Kasumi-1 (cell line): Measurements from ENCODE around the gene P2RY11.

Experiments
- DNase-seq, 2 experiments: peaks; one replicate each; lab custom pipeline; 2025; lab: John Stamatoyannopoulos, UW

The P2RY11 gene

GRCh38 chr19:10093295-10094186, 18.0 kb upstream of the P2RY11 start:
- DNase-seq, result peak; percentile 22 to 33

GRCh38 chr19:10095622-10095947, 15.9 kb upstream of the P2RY11 start:
- DNase-seq, result no peak

DNA sequence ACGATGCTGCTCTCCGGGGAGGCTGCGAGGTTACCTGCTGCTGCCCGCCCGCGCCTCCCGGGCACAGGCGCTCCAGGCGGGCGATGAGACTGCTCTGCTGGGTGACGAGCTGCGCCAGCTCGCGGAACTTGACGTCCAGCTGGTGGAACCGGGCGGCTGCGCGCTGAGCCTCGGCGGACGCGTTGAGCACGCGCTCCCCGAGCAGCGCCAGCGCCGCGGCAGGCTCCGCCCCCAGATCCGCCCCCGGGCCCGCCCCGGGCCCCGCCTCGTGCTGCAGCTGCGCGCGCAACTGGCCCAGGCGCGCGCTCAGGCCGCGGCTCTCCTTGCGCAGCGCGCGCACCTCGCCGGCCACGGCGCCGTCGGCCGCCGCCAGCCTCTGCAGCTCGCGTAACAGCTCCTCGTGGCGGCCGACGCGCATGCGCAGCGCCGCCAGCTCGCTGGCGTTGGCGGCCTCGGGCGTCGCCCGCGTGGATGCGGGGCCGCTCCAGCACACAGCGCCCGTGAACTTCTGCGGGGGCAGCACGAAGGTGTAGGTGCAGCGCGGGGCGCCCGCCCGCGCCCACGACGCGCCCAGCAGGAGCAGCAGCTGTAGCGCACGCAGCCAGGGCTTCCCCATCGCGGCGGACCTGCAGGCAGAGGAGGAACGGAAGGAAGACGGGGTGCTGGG, 15.4 kb upstream of the P2RY11 start:
- DNase-seq, result peak; percentile 61 to 86

- no peak for DNase-seq
These were observed 14.9 kb upstream of the P2RY11 start for GRCh38 chr19:10096615-10096963.

GRCh38 chr19:10100163-10100785, 11.2 kb upstream of the P2RY11 start:
- no peak for DNase-seq

DNA sequence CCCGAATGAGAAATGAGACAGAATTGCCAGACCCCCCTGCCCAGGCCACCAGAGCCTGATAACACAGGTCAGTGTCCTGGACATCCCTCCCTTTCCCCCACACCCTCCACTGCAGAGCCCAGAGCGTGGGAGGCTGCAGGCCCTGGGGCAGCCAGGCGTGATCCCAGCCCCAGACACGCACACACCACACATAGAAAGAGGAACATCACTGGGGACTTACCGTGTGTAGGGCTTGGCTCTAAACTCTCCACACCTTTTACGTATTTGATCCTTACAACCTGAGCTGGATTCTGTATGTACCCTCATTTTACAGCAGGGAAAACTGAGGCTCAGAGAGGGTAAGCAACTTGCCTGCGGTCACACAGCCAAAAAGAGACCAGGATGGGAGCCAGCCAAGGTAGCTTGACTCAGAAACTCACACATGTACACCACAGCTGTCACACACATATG, 8.7 kb upstream of the P2RY11 start:
- peak; percentile 27 to 43 for DNase-seq

DNA sequence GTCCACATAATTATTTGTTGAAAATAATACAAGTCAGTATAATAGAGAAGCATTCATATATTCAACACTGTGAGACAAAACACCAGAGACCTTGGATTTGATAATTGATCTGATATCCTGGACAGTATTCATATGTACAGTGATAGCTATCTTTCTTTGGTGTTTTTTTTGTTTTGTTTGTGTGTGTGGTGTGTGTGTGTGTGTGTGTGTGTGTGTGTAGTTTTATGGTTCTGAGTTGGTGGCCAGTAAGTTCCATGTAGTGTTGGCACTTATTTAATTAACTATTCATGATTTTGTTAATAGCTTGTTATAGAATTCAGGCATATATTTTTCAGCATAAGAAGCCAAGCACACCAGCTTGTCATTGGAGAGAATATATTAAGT, 7.4 kb upstream of the P2RY11 start:
- DNase-seq, result no peak

- DNase-seq, result peak; percentile 59 to 61
These were observed 6.6 kb upstream of the P2RY11 start for GRCh38 chr19:10104665-10105508.

DNA sequence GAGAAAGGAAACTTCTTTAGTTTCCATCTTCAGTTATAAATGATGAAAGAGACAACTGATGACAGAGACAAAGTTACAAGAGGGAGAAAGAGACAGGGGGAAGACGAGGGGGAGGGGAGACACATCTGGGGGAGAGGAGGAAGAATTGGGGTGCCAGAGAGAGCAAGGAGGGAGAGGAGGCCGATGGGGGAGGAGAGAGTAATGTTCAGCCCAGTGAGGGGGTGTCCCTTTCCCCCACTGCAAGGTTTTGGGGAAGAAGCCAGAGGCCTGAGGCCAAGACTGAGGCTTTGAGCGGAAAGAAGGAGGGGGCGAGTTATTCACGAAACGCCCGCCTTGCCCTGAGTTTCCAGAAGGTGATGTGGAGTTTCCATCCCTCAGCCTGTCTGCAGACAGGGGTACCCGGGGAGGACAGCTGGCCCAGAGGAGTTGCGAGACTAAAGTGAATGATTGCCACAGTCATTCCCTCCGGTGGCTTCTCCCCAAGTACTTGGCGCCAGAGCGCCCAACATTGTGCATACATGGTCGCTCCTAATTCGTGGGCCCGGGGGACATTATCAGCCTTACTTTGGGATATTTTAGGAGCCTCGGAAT, 5.9 kb upstream of the P2RY11 start:
- no peak for DNase-seq

DNA sequence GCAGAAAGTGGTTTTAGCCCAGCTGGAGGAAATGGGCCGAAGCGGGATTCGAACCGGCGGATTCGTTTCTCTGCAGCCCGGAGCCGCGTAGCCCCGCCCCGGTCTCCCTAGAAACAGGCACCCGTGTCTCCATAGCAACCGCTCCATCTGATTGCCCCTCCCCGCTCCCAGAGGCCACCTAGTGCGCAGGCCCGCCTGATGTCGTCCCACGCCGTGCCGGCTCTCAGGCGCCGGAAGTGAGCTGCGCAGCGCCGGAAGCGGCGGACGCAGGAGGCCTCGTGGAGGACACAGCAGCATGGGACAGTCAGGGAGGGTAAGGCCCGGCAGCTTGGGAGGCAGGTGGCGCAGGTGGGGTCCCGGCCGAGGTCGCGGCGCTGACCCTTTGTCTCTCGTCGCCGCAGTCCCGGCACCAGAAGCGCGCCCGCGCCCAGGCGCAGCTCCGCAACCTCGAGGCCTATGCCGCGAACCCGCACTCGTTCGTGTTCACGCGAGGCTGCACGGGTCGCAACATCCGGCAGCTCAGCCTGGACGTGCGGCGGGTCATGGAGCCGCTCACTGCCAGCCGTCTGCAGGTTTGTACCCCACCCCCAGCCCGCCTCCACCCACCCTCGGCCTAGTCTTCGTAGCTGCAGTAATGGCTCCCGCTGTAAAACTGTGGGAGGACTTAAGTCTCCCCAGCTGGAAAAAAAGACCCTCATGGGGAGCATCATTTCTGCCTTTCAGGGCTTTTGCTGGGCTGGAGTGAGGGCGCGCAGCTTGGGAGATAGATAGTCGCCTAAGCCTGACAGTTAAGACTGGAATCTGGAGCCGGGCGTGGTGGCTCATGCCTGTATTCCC, 5.2 kb upstream of the P2RY11 start, which contains the start of gene PPAN:
Gene PPAN, plus strand, starts transcription at position 263 of the 837 bp plus-strand sequence. Its CDS starts 33 bp downstream, at position 296.
- peak; percentile 97 to 98 for DNase-seq

DNA sequence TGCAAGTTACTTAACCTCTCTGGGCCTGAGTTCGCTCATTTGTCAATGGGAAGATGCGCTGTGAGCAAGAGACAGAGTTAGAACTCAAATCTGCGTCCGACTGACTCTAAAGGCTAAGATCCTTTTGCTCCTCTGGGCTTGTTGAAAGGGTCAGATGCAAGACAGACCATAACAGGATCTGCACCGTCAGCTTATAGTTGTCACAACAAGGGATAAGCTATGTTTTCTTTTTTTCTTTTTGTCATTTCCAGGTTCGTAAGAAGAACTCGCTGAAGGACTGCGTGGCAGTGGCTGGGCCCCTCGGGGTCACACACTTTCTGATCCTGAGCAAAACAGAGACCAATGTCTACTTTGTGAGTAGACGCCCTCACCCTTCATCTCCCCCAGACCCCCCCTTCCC, 4.2 kb upstream of the P2RY11 start:
- DNase-seq, result no peak

- DNase-seq, result no peak
These were observed 3.6 kb upstream of the P2RY11 start for GRCh38 chr19:10107817-10108367.

- DNase-seq, result no peak
These were observed 2.0 kb upstream of the P2RY11 start for GRCh38 chr19:10109528-10109927.

DNA sequence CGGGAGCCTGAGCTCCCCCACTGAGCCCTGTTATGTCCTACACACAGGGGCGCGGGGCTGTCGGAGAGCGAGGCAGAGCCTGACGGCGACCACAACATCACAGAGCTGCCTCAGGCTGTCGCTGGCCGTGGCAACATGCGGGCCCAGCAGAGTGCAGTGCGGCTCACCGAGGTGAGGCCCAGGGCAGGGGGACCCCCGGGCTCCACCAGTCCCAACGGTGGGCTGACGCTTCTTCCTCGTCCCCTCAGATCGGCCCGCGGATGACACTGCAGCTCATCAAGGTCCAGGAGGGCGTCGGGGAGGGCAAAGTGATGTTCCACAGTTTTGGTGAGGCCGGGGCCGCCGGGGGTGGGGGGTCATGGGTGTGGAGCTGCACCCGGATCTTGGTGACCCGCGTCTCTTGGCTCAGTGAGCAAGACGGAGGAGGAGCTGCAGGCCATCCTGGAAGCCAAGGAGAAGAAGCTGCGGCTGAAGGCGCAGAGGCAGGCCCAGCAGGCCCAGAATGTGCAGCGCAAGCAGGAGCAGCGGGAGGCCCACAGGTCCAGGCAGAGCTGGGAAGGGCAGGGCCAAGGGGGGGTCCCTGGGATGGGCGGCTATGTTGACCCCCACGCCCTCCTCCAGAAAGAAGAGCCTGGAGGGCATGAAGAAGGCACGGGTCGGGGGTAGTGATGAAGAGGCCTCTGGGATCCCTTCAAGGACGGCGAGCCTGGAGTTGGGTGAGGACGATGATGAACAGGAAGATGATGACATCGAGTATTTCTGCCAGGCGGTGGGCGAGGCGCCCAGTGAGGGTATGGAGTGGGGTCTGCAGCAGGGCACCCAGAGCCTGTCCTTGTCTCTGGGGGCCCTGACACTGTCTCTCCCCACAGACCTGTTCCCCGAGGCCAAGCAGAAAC, 1.2 kb upstream of the P2RY11 start:
- no peak for DNase-seq

- DNase-seq, result no peak
These were observed 548 bp upstream of the P2RY11 start for GRCh38 chr19:10110972-10111317.

GRCh38 chr19:10112037-10112761, 706 bp downstream of the P2RY11 start:
- peak; percentile 53 to 54 for DNase-seq

DNA sequence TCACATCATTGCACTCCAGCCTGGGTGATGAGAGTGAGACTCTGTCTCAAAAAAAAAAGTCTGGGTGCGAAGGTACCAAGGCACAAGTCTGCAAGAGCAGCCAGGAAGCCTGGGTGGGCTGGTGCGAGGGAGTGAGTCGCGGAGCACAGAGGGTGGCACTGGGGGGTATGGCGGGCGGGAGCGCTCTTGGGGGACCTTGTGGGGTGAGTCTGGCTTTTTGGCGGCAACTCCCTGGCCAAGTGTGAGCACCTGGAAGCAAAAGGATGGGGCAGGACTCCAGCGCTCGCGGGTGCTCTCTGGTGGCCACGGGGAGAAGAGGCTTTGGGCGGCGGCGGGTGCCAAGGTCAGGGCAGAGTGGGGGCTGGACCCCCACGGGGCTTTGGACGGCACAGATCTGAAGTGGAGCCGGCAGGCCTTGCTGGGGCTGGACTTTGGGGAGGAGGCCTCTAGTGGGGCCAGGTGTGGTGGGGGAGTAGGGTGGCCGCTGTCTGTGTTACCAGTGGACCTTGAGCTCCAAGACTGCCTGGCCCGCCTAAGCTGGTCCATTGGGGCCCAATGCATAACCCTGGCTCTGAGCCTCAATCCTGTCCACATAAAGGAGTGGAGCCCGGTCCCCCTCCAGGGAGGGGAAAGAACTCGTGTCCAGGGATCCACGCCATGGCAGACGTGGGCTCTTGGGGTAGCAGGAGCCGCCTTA, 1.6 kb downstream of the P2RY11 start:
- DNase-seq, result peak; percentile 61 to 64

DNA sequence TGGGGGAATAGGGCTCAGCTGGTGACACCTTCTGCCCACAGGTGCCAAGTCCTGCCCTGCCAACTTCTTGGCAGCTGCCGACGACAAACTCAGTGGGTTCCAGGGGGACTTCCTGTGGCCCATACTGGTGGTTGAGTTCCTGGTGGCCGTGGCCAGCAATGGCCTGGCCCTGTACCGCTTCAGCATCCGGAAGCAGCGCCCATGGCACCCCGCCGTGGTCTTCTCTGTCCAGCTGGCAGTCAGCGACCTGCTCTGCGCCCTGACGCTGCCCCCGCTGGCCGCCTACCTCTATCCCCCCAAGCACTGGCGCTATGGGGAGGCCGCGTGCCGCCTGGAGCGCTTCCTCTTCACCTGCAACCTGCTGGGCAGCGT, 2.1 kb downstream of the P2RY11 start:
- no peak for DNase-seq
